GM18867 (cell line): ENCODE results near the gene MBOAT1.

Experiments used
- ATAC-seq: cut with Tn5 transposase; IDR thresholded peaks from one replicate; pipeline ENCODE4 v1.9.1; 2021; ENCODE audit warnings: mild to moderate bottlenecking, moderate library complexity; ENCODE audit not compliant: unreplicated experiment

Gene MBOAT1

GRCh38 chr6:20056350-20056992 is 155.8 kb downstream of the MBOAT1 start:
- ATAC-seq = peak; percentile 41

DNA sequence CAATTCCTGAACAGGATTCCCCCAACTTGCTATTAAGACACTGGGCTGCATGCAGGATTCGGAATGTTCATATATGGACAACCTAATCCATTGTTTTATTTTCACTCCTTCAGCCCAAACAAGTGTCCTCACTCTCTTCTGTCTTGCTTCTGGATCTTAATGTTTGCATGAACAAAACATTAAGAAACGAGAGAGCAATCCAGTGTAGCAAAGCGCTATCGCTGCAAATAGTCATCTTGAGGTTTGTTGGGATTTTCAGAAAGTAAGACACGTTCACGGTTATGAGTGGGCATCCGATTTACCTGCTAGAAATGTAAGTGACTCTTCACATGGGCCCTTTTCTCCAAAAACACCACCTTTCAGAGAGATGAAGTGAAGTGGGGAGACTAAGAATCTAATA is 156.4 kb downstream of the MBOAT1 start:
- no peak for ATAC-seq
